Stimulated activated naive B cell treated with anti-CD40 and anti-IgM and Interleukin-4, amounts not matched to agents 10 μg/mL and 1 μg/mL and 100 μg/mL, for 72 hours (primary cell): ENCODE results near the gene DNAAF6.

Source experiments
- ATAC-seq, 2 donors: fragments of 150-1000 bp; cut with Tn5 transposase; replicated peaks; 2 replicates each; pipeline ENCODE4 v1.10.0; 2021; ENCODE audit warnings: moderate library complexity in 1 of 2
- DNase-seq: peaks from one replicate; pipeline ENCODE4 v3.0.0; 2021
- H3K27ac Mint-ChIP-seq: one replicate; pipeline ENCODE4 v1.8.0; 2022; ENCODE audit warnings: mild to moderate bottlenecking, mixed read lengths
- H3K27me3 Mint-ChIP-seq, 2 donors: one replicate each; pipeline ENCODE4 v1.8.0; 2022; ENCODE audit warnings: mixed read lengths in 2 of 2
- H3K36me3 Mint-ChIP-seq, 2 donors: one replicate each; pipeline ENCODE4 v1.8.0; 2022; ENCODE audit warnings: mixed read lengths in 2 of 2, mild to moderate bottlenecking in 1 of 2
- H3K4me1 Mint-ChIP-seq, 2 donors: one replicate each; pipeline ENCODE4 v1.8.0; 2022; ENCODE audit warnings: mixed read lengths in 2 of 2, mild to moderate bottlenecking in 1 of 2
- H3K4me3 Mint-ChIP-seq, 2 donors: one replicate each; pipeline ENCODE4 v1.8.0; 2022; ENCODE audit warnings: mild to moderate bottlenecking in 2 of 2, mixed read lengths in 2 of 2, moderate library complexity in 1 of 2
- H3K9me3 Mint-ChIP-seq, 2 donors: one replicate each; pipeline ENCODE4 v1.8.0; 2022; ENCODE audit warnings: mixed read lengths in 2 of 2, mild to moderate bottlenecking in 1 of 2

Gene DNAAF6

GRCh38 chrX:107226757-107227156 lies 20.3 kb downstream of the DNAAF6 start:
- DNase-seq (no peak), ATAC-seq (no peak)
- H3K27ac Mint-ChIP-seq: no peak overlapping the region
- peaks cover 3 to 7% of the 10 kb centered on the region in 2 donors for H3K4me1 Mint-ChIP-seq
- peaks cover 0 to 1% of the 10 kb centered on the region in 2 donors for H3K9me3 Mint-ChIP-seq
- H3K4me3 Mint-ChIP-seq: no peak overlapping the region
- peaks cover 0 to 4% of the 10 kb centered on the region in 2 donors for H3K27me3 Mint-ChIP-seq
- H3K36me3 Mint-ChIP-seq: no peaks in the 10 kb centered on the region

GRCh38 chrX:107227780-107228485 lies 21.5 kb downstream of the DNAAF6 start:
- peaks cover 0 to 4% of the 10 kb centered on the region in 2 donors for H3K27me3 Mint-ChIP-seq
- H3K9me3 Mint-ChIP-seq: peaks cover 0 to 1% of the 10 kb centered on the region in 2 donors
- DNase-seq: no peak
- H3K4me3 Mint-ChIP-seq: no peak overlapping the region
- no peaks in the 10 kb centered on the region for H3K36me3 Mint-ChIP-seq
- peaks cover 3 to 7% of the 10 kb centered on the region in 2 donors for H3K4me1 Mint-ChIP-seq
- H3K27ac Mint-ChIP-seq: no peak overlapping the region
- ATAC-seq: no peak

GRCh38 chrX:107228486-107228819 lies 22.0 kb downstream of the DNAAF6 start:
- no peak overlapping the region for H3K4me3 Mint-ChIP-seq
- peaks cover 3 to 7% of the 10 kb centered on the region in 2 donors for H3K4me1 Mint-ChIP-seq
- H3K36me3 Mint-ChIP-seq: no peaks in the 10 kb centered on the region
- no peak overlapping the region for H3K27ac Mint-ChIP-seq
- DNase-seq: no peak
- H3K27me3 Mint-ChIP-seq: peaks cover 0 to 4% of the 10 kb centered on the region in 2 donors
- H3K9me3 Mint-ChIP-seq: peaks cover 0 to 1% of the 10 kb centered on the region in 2 donors
- no peak for ATAC-seq

- no peak for DNase-seq
- no peak for ATAC-seq
- H3K4me1 Mint-ChIP-seq: no peaks in the 10 kb centered on the region
- no peak overlapping the region for H3K27ac Mint-ChIP-seq
- peaks cover 15% of the 10 kb centered on the region in 2 donors for H3K27me3 Mint-ChIP-seq
- no peaks in the 10 kb centered on the region for H3K36me3 Mint-ChIP-seq
- no peak overlapping the region for H3K4me3 Mint-ChIP-seq
- peaks cover 0 to 5% of the 10 kb centered on the region in 2 donors for H3K9me3 Mint-ChIP-seq
These were observed 66.1 kb downstream of the DNAAF6 start for GRCh38 chrX:107272431-107272921.

- Mint-ChIP-seq H3K4me3 (no peak overlapping the region), H3K27me3 (peaks cover 19 to 20% of the 10 kb centered on the region in 2 donors), H3K27ac (no peak overlapping the region), H3K9me3 (peaks cover 0 to 5% of the 10 kb centered on the region in 2 donors), H3K36me3 (no peaks in the 10 kb centered on the region), H3K4me1 (no peaks in the 10 kb centered on the region)
- no peak for DNase-seq
- ATAC-seq: no peak
These were observed 67.4 kb downstream of the DNAAF6 start for GRCh38 chrX:107273795-107274194.

GRCh38 chrX:107288676-107289075 lies 82.3 kb downstream of the DNAAF6 start:
- Mint-ChIP-seq H3K27me3 (peaks cover 11% of the 10 kb centered on the region in 2 donors), H3K9me3 (no peaks in the 10 kb centered on the region), H3K4me3 (no peak overlapping the region), H3K36me3 (no peaks in the 10 kb centered on the region), H3K27ac (no peak overlapping the region), H3K4me1 (no peaks in the 10 kb centered on the region)
- DNase-seq (no peak), ATAC-seq (no peak)

GRCh38 chrX:107290019-107290418 lies 83.6 kb downstream of the DNAAF6 start:
- Mint-ChIP-seq H3K27ac (no peak overlapping the region), H3K36me3 (no peaks in the 10 kb centered on the region), H3K27me3 (peaks cover 11 to 15% of the 10 kb centered on the region in 2 donors), H3K4me3 (no peak overlapping the region), H3K4me1 (no peaks in the 10 kb centered on the region), H3K9me3 (no peaks in the 10 kb centered on the region)
- ATAC-seq (no peak), DNase-seq (no peak)

- H3K36me3 Mint-ChIP-seq: peaks cover 0 to 1% of the 10 kb centered on the region in 2 donors
- peaks cover 11 to 12% of the 10 kb centered on the region in 2 donors for H3K27me3 Mint-ChIP-seq
- ATAC-seq (no peak), DNase-seq (no peak)
- no peak overlapping the region for H3K4me3 Mint-ChIP-seq
- H3K27ac Mint-ChIP-seq: no peak overlapping the region
- H3K4me1 Mint-ChIP-seq: no peaks in the 10 kb centered on the region
- peaks cover 0 to 2% of the 10 kb centered on the region in 2 donors for H3K9me3 Mint-ChIP-seq
These were observed 86.6 kb downstream of the DNAAF6 start for GRCh38 chrX:107293056-107293455.
